Prostate gland (tissue), 2 donors: ENCODE measurements around the gene TPPP2. TPM values are rescaled to one million over a fixed set of nuclear protein-coding genes. Genes with fewer than 3 reads are reported as not detected.

Experiments used
- DNase-seq: peaks from one replicate; pipeline ENCODE4 v3.0.0-alpha.2; 2019; ENCODE audit warnings: low spot score
- H3K27ac ChIP-seq, 2 donors: fragments of 200-600 bp; sonication (generic); 2 replicates each; pipeline ENCODE4 v1.5.1; 2017 to 2019
- H3K27me3 ChIP-seq: fragments of 200-600 bp; sonication (generic); replicated peaks from 2 replicates; pipeline ENCODE4 v1.5.1; 2019; ENCODE audit not compliant: insufficient read depth
- H3K36me3 ChIP-seq, 2 donors: fragments of 200-600 bp; sonication (generic); 1 replicate in 1 of 2; 2 replicates in 1 of 2; pipeline versions ENCODE4 v1.5.1 to v1.8.1; 2017 to 2019
- H3K4me1 ChIP-seq: fragments of 200-600 bp; sonication (generic); replicated peaks from 2 replicates; pipeline ENCODE4 v1.5.1; 2019
- H3K4me3 ChIP-seq, 2 donors: fragments of 200-600 bp; sonication (generic); 2 replicates each; pipeline ENCODE4 v1.5.1; 2017 to 2019
- H3K9me3 ChIP-seq: fragments of 200-600 bp; sonication (generic); 2 replicates; pipeline ENCODE4 v1.5.1; 2017
- POLR2A ChIP-seq: fragments of 450-650 bp; IDR thresholded peaks from one replicate; pipeline ENCODE4 v1.6.1; 2016; ENCODE audit warnings: antibody characterized with exemption, mild to moderate bottlenecking
- POLR2AphosphoS5 ChIP-seq: sonication (generic); formaldehyde crosslinking; IDR thresholded peaks from one replicate; pipeline ENCODE4 v1.6.1; 2017; ENCODE audit warnings: antibody characterized with exemption
- WGBS: methylation state at CpG from one replicate; pipeline ENCODE4 v1.1.5; 2018; 5-methylcytosine and 5-hydroxymethylcytosine counted together
- intact Hi-C: fragments of 100-400 bp; cut with DNase I; formaldehyde crosslinking; loops from one replicate; pipeline ENCODE4 v1.14.2; 2022
- total RNA-seq, 2 donors: library from RNA; depleted of rRNA; stranded (reverse); fragments of >200 nt; gene quantifications; one replicate each; pipeline ENCODE4 v1.1.0, GENCODE V29; 2016
- TF ChIP-seq, protein P1 (sequence below), 4 experiments: fragments of 200-600 bp in 2 of 4; fragments of 450-650 bp in 2 of 4; sonication (generic) in 2 of 4; IDR thresholded peaks; 1 replicate in 3 of 4; 2 replicates in 1 of 4; pipeline ENCODE4 v1.5.1; 2016 to 2019; ENCODE audit warnings: antibody characterized with exemption in 4 of 4, mild to moderate bottlenecking in 2 of 4, moderate library complexity in 2 of 4

Gene TPPP2
- total RNA-seq, 2 donors from 2014 or later, result 9.4 TPM; not detected in 1

- Histone ChIP-seq H3K36me3 (peaks cover 0 to 5% of the 10 kb centered on the region in 2 donors), H3K9me3 (no peaks in the 10 kb centered on the region), H3K27me3 (no peaks in the 10 kb centered on the region), H3K4me1 (peaks cover 4% of the 10 kb centered on the region), H3K27ac (no peak overlapping the region), H3K4me3 (no peak overlapping the region)
- TF ChIP-seq POLR2AphosphoS5, result no peak
- intact Hi-C loops, result loop anchor here (5.0 kb wide), 1 partner anchor 73 kb away; no protein-coding TSS in a partner anchor
- no peak for DNase-seq
- 57% methylated on average over 1 of the region's 1 CpG for WGBS
Observed at GRCh38 chr14:21019366-21019765, 10.7 kb upstream of the TPPP2 start.

- intact Hi-C loops, result no loop called here
- peaks cover 4% of the 10 kb centered on the region for H3K4me1 ChIP-seq
- peaks cover 0 to 5% of the 10 kb centered on the region in 2 donors for H3K36me3 ChIP-seq
- H3K4me3 ChIP-seq, result no peak overlapping the region
- H3K27ac ChIP-seq, result peak overlapping the region; percentile 87 to 95
- WGBS, result 75% methylated on average over 5 of the region's 5 CpGs
- TF ChIP-seq POLR2AphosphoS5 (peak; percentile 80), POLR2A (no peak)
- TF ChIP-seq, protein P1, sequence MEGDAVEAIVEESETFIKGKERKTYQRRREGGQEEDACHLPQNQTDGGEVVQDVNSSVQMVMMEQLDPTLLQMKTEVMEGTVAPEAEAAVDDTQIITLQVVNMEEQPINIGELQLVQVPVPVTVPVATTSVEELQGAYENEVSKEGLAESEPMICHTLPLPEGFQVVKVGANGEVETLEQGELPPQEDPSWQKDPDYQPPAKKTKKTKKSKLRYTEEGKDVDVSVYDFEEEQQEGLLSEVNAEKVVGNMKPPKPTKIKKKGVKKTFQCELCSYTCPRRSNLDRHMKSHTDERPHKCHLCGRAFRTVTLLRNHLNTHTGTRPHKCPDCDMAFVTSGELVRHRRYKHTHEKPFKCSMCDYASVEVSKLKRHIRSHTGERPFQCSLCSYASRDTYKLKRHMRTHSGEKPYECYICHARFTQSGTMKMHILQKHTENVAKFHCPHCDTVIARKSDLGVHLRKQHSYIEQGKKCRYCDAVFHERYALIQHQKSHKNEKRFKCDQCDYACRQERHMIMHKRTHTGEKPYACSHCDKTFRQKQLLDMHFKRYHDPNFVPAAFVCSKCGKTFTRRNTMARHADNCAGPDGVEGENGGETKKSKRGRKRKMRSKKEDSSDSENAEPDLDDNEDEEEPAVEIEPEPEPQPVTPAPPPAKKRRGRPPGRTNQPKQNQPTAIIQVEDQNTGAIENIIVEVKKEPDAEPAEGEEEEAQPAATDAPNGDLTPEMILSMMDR (IDR thresholded peaks at IDR 0.05), result no peak
- peak; percentile 38 for DNase-seq
- H3K9me3 ChIP-seq, result no peaks in the 10 kb centered on the region
- H3K27me3 ChIP-seq, result no peaks in the 10 kb centered on the region
Observed at GRCh38 chr14:21020977-21021545, 9.0 kb upstream of the TPPP2 start.

GRCh38 chr14:21022686-21023085 is 7.3 kb upstream of the TPPP2 start:
- peak overlapping the region; percentile 87 to 95 for H3K27ac ChIP-seq
- intact Hi-C loops, result no loop called here
- peaks cover 4% of the 10 kb centered on the region for H3K4me1 ChIP-seq
- H3K4me3 ChIP-seq, result no peak overlapping the region
- H3K27me3 ChIP-seq, result no peaks in the 10 kb centered on the region
- TF ChIP-seq POLR2A (no peak), POLR2AphosphoS5 (no peak)
- TF ChIP-seq, protein P1 (IDR thresholded peaks at IDR 0.05), result no peak
- no peaks in the 10 kb centered on the region for H3K9me3 ChIP-seq
- DNase-seq, result no peak
- WGBS, result 52% methylated on average over 5 of the region's 5 CpGs
- H3K36me3 ChIP-seq, result no peaks in the 10 kb centered on the region

- Histone ChIP-seq H3K4me1 (peaks cover 4% of the 10 kb centered on the region), H3K27me3 (no peaks in the 10 kb centered on the region), H3K9me3 (no peaks in the 10 kb centered on the region), H3K27ac (peak overlapping the region; percentile 87 to 95), H3K36me3 (no peaks in the 10 kb centered on the region), H3K4me3 (peak overlapping the region in 1 of 2 donors; percentile 84)
- no peak for DNase-seq
- WGBS, result 43% methylated on average over 7 of the region's 7 CpGs
- intact Hi-C loops, result no loop called here
- TF ChIP-seq, protein P1 (IDR thresholded peaks at IDR 0.05), result no peak
- TF ChIP-seq POLR2A, result no peak
- TF ChIP-seq POLR2AphosphoS5, result no peak
Observed at GRCh38 chr14:21023174-21023573, 6.8 kb upstream of the TPPP2 start.

GRCh38 chr14:21023817-21024584 is 6.0 kb upstream of the TPPP2 start:
- TF ChIP-seq, protein P1 (IDR thresholded peaks at IDR 0.05), result no peak
- TF ChIP-seq POLR2A (no peak), POLR2AphosphoS5 (no peak)
- intact Hi-C loops, result loop anchor here (2.0 kb wide), 1 partner anchor 15 kb away; no protein-coding TSS in a partner anchor
- Histone ChIP-seq H3K4me1 (peaks cover 4% of the 10 kb centered on the region), H3K27me3 (no peaks in the 10 kb centered on the region), H3K27ac (peak overlapping the region; percentile 87 to 95), H3K4me3 (peak overlapping the region; percentile 70 to 84), H3K9me3 (no peaks in the 10 kb centered on the region), H3K36me3 (no peaks in the 10 kb centered on the region)
- no peak for DNase-seq
- 10% methylated on average over 17 of the region's 17 CpGs for WGBS
